HEK293 (cell line): ENCODE results near the gene TAF5L.

Experiments
- CTCF ChIA-PET: fragments of 350-600 bp; formaldehyde crosslinking; extraction: SDS; loops from one replicate; lab custom pipeline; 2021; ENCODE audit warnings: antibody characterized with exemption; lab: Yijun Ruan, JAX
- POLR2A ChIA-PET: fragments of 300-600 bp; formaldehyde crosslinking; extraction: SDS; loops from one replicate; lab custom pipeline; 2020; ENCODE audit warnings: antibody characterized with exemption, inconsistent platforms; lab: Yijun Ruan, JAX
- H3K27ac ChIP-seq: fragments of 200-500 bp; sonication (Bioruptor generic); 2 replicates; pipeline ENCODE4 v1.5.1; 2014; ENCODE audit warnings: low read depth, low read length, control low read depth, inconsistent platforms; ENCODE audit errors: extremely low read depth
- H3K36me3 ChIP-seq, 2 experiments: fragments of 200-500 bp in 1 of 2; sonication (Bioruptor generic) in 1 of 2; 1 replicate in 1 of 2; 2 replicates in 1 of 2; pipeline ENCODE4 v1.5.1; 2014 to 2017; ENCODE audit warnings: inconsistent platforms in 2 of 2, low read length in 2 of 2; ENCODE audit not compliant: control insufficient read depth in 2 of 2, insufficient read depth in 1 of 2
- H3K4me1 ChIP-seq: fragments of 200-500 bp; sonication (Bioruptor generic); 2 replicates; pipeline ENCODE4 v1.5.1; 2014; ENCODE audit warnings: mild to moderate bottlenecking, low read length, inconsistent platforms; ENCODE audit not compliant: control insufficient read depth, insufficient read depth
- H3K4me3 ChIP-seq: 2 replicates; pipeline ENCODE4 v1.5.1; 2011; ENCODE audit warnings: low read depth, mild to moderate bottlenecking, control low read depth, low read length, moderate library complexity
- H3K9me3 ChIP-seq: fragments of 200-500 bp; sonication (Bioruptor generic); 2 replicates; pipeline ENCODE4 v1.5.1; 2014; ENCODE audit warnings: low read depth, low read length, inconsistent platforms; ENCODE audit not compliant: control insufficient read depth, insufficient read depth
- EGR2 ChIP-seq: fragments of 450-650 bp; formaldehyde crosslinking; IDR thresholded peaks from 2 replicates; pipeline ENCODE4 v1.5.1; 2016; ENCODE audit warnings: low read depth, missing biosample characterization, missing genetic modification characterization
- IKZF3 ChIP-seq: fragments of 450-650 bp; IDR thresholded peaks from 2 replicates; pipeline ENCODE4 v1.5.0; 2018; ENCODE audit warnings: missing biosample characterization, mild to moderate bottlenecking, missing genetic modification characterization, moderate library complexity
- PRDM1 ChIP-seq: fragments of 450-650 bp; formaldehyde crosslinking; IDR thresholded peaks from 2 replicates; pipeline ENCODE4; 2016; ENCODE audit warnings: missing biosample characterization, missing genetic modification characterization
- SP3 ChIP-seq: fragments of 450-650 bp; formaldehyde crosslinking; IDR thresholded peaks from 2 replicates; pipeline ENCODE4 v1.5.1; 2016; ENCODE audit warnings: missing biosample characterization, missing genetic modification characterization
- YY2 ChIP-seq: fragments of 450-650 bp; formaldehyde crosslinking; IDR thresholded peaks from 2 replicates; pipeline ENCODE4 v1.5.1; 2016; ENCODE audit warnings: missing biosample characterization, missing genetic modification characterization
- ZBTB17 ChIP-seq: fragments of 450-650 bp; formaldehyde crosslinking; IDR thresholded peaks from 2 replicates; pipeline ENCODE4 v1.5.1; 2016; ENCODE audit warnings: missing biosample characterization, missing genetic modification characterization
- ZBTB20 ChIP-seq: fragments of 450-650 bp; formaldehyde crosslinking; IDR thresholded peaks from 2 replicates; pipeline ENCODE4 v1.5.1; 2016; ENCODE audit warnings: missing biosample characterization, missing genetic modification characterization
- ZNF366 ChIP-seq: fragments of 450-650 bp; formaldehyde crosslinking; conservative IDR thresholded peaks from 2 replicates; pipeline ENCODE4 v1.5.1; 2016; ENCODE audit warnings: missing biosample characterization, missing genetic modification characterization
- ZNF548 ChIP-seq: fragments of 450-650 bp; formaldehyde crosslinking; IDR thresholded peaks from 2 replicates; pipeline ENCODE4 v1.5.1; 2016; ENCODE audit warnings: missing biosample characterization, missing genetic modification characterization
- ZNF555 ChIP-seq: fragments of 450-650 bp; formaldehyde crosslinking; conservative IDR thresholded peaks from 2 replicates; pipeline ENCODE4 v1.5.1; 2017; ENCODE audit warnings: missing biosample characterization, mild to moderate bottlenecking, missing genetic modification characterization, inconsistent platforms
- ZNF560 ChIP-seq: fragments of 450-650 bp; formaldehyde crosslinking; IDR thresholded peaks from 2 replicates; pipeline ENCODE4 v1.5.1; 2017; ENCODE audit warnings: missing biosample characterization, missing genetic modification characterization, borderline replicate concordance
- ZNF623 ChIP-seq: fragments of 450-650 bp; formaldehyde crosslinking; IDR thresholded peaks from 2 replicates; pipeline ENCODE4 v1.5.1; 2016; ENCODE audit warnings: missing biosample characterization, missing genetic modification characterization
- ZNF629 ChIP-seq: fragments of 450-650 bp; formaldehyde crosslinking; IDR thresholded peaks from 2 replicates; pipeline ENCODE4 v1.5.1; 2017; ENCODE audit warnings: missing biosample characterization, missing genetic modification characterization
- ZNF768 ChIP-seq: fragments of 450-650 bp; formaldehyde crosslinking; IDR thresholded peaks from 2 replicates; pipeline ENCODE4 v1.5.1; 2018; ENCODE audit warnings: missing biosample characterization, mild to moderate bottlenecking, missing genetic modification characterization
- ZNF791 ChIP-seq: fragments of 450-650 bp; formaldehyde crosslinking; IDR thresholded peaks from 2 replicates; pipeline ENCODE4 v1.5.1; 2016; ENCODE audit warnings: missing biosample characterization, missing genetic modification characterization
- TF ChIP-seq, protein P1 (sequence below): fragments of 450-650 bp; formaldehyde crosslinking; IDR thresholded peaks from 2 replicates; pipeline ENCODE4 v1.5.1; 2016; ENCODE audit warnings: missing biosample characterization, missing genetic modification characterization, borderline replicate concordance
- TF ChIP-seq, protein P2 (sequence below): fragments of 450-650 bp; formaldehyde crosslinking; IDR thresholded peaks from 2 replicates; pipeline ENCODE4 v1.5.1; 2016; ENCODE audit warnings: missing biosample characterization, missing genetic modification characterization, low read depth

Gene TAF5L

DNA sequence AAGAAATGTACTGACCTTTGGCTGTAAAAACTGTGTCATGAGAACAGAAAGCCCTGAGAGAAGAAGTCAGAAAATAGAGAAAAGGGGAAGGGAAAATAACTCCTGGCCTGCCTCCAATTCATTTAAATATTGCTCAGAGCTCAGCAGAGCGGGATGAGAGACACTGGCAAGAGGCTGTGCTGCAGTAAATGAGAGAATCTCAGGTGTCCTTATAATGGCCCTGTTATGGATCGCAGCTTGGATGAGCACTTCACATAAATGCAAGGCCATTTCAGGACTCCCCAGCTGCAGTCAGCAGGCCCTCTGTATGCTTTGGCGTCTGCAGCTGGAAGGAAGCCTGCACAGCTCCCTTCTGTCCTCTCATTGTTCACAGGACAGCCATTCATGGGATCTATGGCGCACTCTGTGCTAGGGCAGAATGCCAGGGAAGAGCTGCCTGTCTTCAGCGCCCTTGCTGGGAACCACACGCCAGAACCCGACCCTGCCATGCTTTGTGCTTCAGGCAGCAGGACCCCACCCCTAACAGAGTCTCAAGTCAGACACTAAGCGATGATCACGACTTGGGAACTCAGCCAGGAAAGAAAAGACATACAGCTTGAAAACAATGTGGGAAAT is 46.8 kb downstream of the TAF5L start (continued):
- peak; percentile 35; the same call in 1 of the 2 replicates for TF ChIP-seq IKZF3
- TF ChIP-seq ZBTB20 = peak; percentile 54; the same call in 1 of the 2 replicates
- peak; percentile 85 for TF ChIP-seq YY2 (tag by site-specific recombination)
- no peak for TF ChIP-seq ZNF791
- TF ChIP-seq ZBTB17 (tag by site-specific recombination) = peak; percentile 83

DNA sequence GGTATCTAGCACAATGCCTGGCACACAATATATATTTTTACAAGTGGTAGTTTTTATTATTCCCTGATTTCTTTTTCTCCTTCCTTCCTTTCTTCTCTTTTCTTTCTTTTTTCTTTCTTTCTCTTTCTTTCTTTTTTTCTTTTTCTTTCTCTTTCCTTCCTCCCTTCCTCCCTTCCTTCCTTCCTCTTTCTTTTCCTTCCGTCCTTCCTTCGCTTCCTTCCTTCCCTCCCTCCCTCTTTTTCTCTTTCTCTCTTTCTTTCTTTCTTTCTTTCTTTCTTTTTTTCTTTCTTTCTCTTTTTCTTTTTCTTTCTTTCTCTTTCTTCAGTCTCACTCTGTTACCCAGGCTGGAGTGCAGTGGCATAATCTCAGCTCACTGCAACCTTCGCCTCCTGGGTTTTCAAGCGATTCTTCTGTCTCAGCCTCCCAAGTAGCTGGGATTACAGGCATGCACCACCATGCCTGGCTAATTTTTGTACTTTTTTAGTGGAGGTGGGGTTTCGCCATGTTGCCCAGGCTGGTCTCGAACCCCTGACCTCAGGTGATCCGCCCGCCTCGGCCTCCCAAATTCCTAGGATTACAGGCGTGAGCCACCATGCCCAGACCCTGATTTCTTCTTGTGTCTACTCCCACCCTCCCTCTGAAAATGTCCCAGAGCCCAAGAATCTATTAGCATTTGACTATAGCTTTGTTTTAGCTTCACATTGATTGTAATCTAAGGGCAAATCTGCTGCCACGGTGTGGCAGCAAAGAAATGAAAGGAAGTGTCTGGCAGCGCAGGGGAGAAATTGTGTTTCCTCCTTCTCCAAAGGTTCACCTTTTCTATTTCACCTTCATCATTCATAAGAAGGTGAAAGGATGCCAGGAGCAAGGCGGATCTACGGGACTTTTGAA is 47.5 kb downstream of the TAF5L start:
- peaks cover 9% of the 10 kb centered on the region for H3K4me1 ChIP-seq
- ChIA-PET CTCF (interaction anchor here (1.2 to 2.8 kb wide), 2 partner anchors 15 to 20 kb away, joined by 5 to 15 read pairs; partner anchors contain the start of gene ABCB10), POLR2A (interaction anchor here (1.3 to 2.4 kb wide), 2 partner anchors 20 to 47 kb away, joined by 3 to 13 read pairs; partner anchors contain the start of genes ABCB10, TAF5L and URB2)
- 0 out of 2 replicates have a peak overlapping the region, but pooled peaks have one; percentile 4 for H3K27ac ChIP-seq
- H3K36me3 ChIP-seq = no peaks in the 10 kb centered on the region
- H3K9me3 ChIP-seq = no peaks in the 10 kb centered on the region
- TF ChIP-seq ZNF560 (tag by site-specific recombination) = no peak
- no peak for TF ChIP-seq SP3 (tag by site-specific recombination)
- TF ChIP-seq ZBTB20 = no peak
- 0 out of 2 replicates have a peak, but pooled peaks have one; percentile 21 for TF ChIP-seq ZNF768 (tag by site-specific recombination)
- TF ChIP-seq, protein P1, sequence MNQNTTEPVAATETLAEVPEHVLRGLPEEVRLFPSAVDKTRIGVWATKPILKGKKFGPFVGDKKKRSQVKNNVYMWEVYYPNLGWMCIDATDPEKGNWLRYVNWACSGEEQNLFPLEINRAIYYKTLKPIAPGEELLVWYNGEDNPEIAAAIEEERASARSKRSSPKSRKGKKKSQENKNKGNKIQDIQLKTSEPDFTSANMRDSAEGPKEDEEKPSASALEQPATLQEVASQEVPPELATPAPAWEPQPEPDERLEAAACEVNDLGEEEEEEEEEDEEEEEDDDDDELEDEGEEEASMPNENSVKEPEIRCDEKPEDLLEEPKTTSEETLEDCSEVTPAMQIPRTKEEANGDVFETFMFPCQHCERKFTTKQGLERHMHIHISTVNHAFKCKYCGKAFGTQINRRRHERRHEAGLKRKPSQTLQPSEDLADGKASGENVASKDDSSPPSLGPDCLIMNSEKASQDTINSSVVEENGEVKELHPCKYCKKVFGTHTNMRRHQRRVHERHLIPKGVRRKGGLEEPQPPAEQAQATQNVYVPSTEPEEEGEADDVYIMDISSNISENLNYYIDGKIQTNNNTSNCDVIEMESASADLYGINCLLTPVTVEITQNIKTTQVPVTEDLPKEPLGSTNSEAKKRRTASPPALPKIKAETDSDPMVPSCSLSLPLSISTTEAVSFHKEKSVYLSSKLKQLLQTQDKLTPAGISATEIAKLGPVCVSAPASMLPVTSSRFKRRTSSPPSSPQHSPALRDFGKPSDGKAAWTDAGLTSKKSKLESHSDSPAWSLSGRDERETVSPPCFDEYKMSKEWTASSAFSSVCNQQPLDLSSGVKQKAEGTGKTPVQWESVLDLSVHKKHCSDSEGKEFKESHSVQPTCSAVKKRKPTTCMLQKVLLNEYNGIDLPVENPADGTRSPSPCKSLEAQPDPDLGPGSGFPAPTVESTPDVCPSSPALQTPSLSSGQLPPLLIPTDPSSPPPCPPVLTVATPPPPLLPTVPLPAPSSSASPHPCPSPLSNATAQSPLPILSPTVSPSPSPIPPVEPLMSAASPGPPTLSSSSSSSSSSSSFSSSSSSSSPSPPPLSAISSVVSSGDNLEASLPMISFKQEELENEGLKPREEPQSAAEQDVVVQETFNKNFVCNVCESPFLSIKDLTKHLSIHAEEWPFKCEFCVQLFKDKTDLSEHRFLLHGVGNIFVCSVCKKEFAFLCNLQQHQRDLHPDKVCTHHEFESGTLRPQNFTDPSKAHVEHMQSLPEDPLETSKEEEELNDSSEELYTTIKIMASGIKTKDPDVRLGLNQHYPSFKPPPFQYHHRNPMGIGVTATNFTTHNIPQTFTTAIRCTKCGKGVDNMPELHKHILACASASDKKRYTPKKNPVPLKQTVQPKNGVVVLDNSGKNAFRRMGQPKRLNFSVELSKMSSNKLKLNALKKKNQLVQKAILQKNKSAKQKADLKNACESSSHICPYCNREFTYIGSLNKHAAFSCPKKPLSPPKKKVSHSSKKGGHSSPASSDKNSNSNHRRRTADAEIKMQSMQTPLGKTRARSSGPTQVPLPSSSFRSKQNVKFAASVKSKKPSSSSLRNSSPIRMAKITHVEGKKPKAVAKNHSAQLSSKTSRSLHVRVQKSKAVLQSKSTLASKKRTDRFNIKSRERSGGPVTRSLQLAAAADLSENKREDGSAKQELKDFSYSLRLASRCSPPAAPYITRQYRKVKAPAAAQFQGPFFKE (tag by site-specific recombination) = no peak
- no peak for TF ChIP-seq ZNF555 (tag by site-specific recombination)
- TF ChIP-seq EGR2 (tag by site-specific recombination) = no peak
- peak; percentile 67 for TF ChIP-seq PRDM1 (tag by site-specific recombination)
- peak; percentile 98 for TF ChIP-seq ZNF366 (tag by site-specific recombination)
- 0 out of 2 replicates have a peak, but pooled peaks have one; percentile 36 for TF ChIP-seq ZBTB17 (tag by site-specific recombination)
- H3K4me3 ChIP-seq = no peak overlapping the region

DNA sequence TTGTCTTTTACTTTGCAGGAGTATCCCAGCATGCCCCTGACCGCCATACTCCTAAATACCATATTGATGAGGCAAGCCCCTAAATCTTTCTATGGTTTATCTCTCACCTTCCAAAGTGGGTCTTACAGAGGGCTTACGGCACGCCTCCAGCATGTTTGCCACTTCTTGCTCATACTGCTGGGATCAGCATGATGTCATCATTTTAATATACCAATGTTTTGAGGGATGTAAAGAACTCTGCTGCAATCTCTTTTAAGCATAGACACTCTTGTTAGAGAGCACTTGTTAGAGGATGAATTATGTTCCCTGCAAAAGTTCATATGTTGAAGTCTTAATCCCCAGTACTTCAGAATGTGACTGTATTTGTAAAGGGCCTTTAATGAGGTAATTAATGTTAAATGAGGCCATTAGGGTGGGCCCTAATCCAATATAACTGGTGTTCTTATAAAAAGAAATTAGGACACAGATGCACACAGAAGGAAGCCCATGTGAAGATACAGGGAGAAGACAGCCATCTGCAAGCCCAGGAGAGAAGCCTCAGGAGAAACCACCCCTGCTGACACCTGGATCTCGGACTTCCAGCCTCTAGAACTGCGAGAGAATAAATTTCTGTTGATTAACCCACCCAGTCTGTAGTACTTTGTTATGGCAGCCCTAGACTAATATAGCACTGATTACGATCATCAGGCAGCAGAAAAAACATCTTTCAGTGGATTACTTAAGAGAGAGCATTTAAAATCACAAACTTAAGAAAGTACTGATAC is 51.1 kb downstream of the TAF5L start:
- ChIA-PET POLR2A (no interaction called here), CTCF (interaction anchor here (1.3 kb wide), 1 partner anchor 16 kb away, joined by 5 read pairs; the partner anchor contains the start of gene ABCB10)
- H3K36me3 ChIP-seq = no peaks in the 10 kb centered on the region
- H3K4me1 ChIP-seq = peaks cover 18% of the 10 kb centered on the region
- no peak overlapping the region for H3K4me3 ChIP-seq
- H3K27ac ChIP-seq = no peak overlapping the region
- no peaks in the 10 kb centered on the region for H3K9me3 ChIP-seq
- TF ChIP-seq ZNF548 (tag by site-specific recombination) = peak; percentile 97
- peak; percentile 35; the same call in 1 of the 2 replicates for TF ChIP-seq ZNF629
- no peak for TF ChIP-seq ZNF623 (tag by site-specific recombination)
- TF ChIP-seq, protein P2, sequence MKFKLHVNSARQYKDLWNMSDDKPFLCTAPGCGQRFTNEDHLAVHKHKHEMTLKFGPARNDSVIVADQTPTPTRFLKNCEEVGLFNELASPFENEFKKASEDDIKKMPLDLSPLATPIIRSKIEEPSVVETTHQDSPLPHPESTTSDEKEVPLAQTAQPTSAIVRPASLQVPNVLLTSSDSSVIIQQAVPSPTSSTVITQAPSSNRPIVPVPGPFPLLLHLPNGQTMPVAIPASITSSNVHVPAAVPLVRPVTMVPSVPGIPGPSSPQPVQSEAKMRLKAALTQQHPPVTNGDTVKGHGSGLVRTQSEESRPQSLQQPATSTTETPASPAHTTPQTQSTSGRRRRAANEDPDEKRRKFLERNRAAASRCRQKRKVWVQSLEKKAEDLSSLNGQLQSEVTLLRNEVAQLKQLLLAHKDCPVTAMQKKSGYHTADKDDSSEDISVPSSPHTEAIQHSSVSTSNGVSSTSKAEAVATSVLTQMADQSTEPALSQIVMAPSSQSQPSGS (tag by site-specific recombination) = peak; percentile 91
